Measurements from ENCODE around the gene CPA5. TPM values are rescaled to one million over a fixed set of nuclear protein-coding genes. Genes with fewer than 3 reads are reported as not detected.

The CPA5 gene
- total RNA-seq, 1 experiment from 2014 or later, result not detected

- Histone ChIP-seq H2BK120ac (ENCODE audit: low read depth, low read length, poor library complexity, severe bottlenecking) (no peak overlapping the region), H3T11ph (ENCODE audit: low read length) (no peak overlapping the region), H3K9me3 (ENCODE audit: control insufficient read depth, low read depth, low read length) (no peaks in the 10 kb centered on the region), H3K27ac (ENCODE audit: insufficient read length, low read depth, low read length) (no peak overlapping the region), H2AFZ (ENCODE audit: low read length) (no peak overlapping the region), H4K5ac (ENCODE audit: insufficient read length, low read depth, low read length) (no peak overlapping the region), H3K14ac (ENCODE audit: insufficient read depth, low read length) (no peak overlapping the region), H2BK12ac (ENCODE audit: insufficient read length, low read depth, low read length) (no peak overlapping the region), H3K9ac (ENCODE audit: extremely low read depth, insufficient read length, low read length) (no peak overlapping the region), H2BK15ac (ENCODE audit: low read depth, low read length) (no peak overlapping the region), H2BK5ac (ENCODE audit: insufficient read length, low read length) (no peak overlapping the region), H3K23me2 (ENCODE audit: insufficient read length, low read depth, low read length, poor library complexity, severe bottlenecking) (no peaks in the 10 kb centered on the region), H3K4ac (ENCODE audit: low read depth, low read length) (no peak overlapping the region), H4K91ac (ENCODE audit: insufficient read length, low read depth, low read length) (no peak overlapping the region), H3K27me3 (ENCODE audit: insufficient read depth, low read length) (no peaks in the 10 kb centered on the region), H3K56ac (ENCODE audit: insufficient read length, low read depth, low read length) (no peak overlapping the region), H4K8ac (replicated peaks; ENCODE audit: insufficient read length, low read depth, low read length) (no peak overlapping the region), H4K20me1 (ENCODE audit: control insufficient read depth, insufficient read depth, insufficient read length) (no peaks in the 10 kb centered on the region), H3K4me1 (ENCODE audit: insufficient read depth, low read length) (no peaks in the 10 kb centered on the region; the same call in 1 of the 2 replicates), H3K79me1 (ENCODE audit: insufficient read depth, low read depth, low read length, poor library complexity, severe bottlenecking) (no peaks in the 10 kb centered on the region), H3K79me2 (ENCODE audit: insufficient read depth, low read length) (no peaks in the 10 kb centered on the region), H3K23ac (ENCODE audit: insufficient read length, low read depth, low read length) (no peak overlapping the region), H2BK20ac (ENCODE audit: low read depth, low read length, poor library complexity, severe bottlenecking) (no peak overlapping the region), H2AK5ac (ENCODE audit: insufficient read length, low read length) (no peak overlapping the region), H3K4me2 (ENCODE audit: insufficient read depth, insufficient read length, low read length) (no peak overlapping the region), H3K18ac (ENCODE audit: insufficient read length, low read depth, low read length) (no peak overlapping the region)
- TF ChIP-seq CTCF (conservative IDR thresholded peaks at IDR 0.05), result no peak
- Mint-ChIP-seq H3K9me3 (peaks cover 3 to 5% of the 10 kb centered on the region in 2 experiments; a peak in 3 of 5 replicates), H3K4me1 (peaks cover 25 to 33% of the 10 kb centered on the region in 2 experiments), H3K27me3 (ENCODE audit: low read depth) (no peaks in the 10 kb centered on the region), H3K27ac (no peak overlapping the region; a peak in 1 of 7 replicates), H3K4me3 (no peak overlapping the region; a peak in 1 of 5 replicates), H3K36me3 (ENCODE audit: insufficient read depth in 1 of 3, low read depth in 3 of 3) (peaks cover 0 to 4% (median 0%) of the 10 kb centered on the region in 3 experiments; a peak in 3 of 7 replicates)
- WGBS (ENCODE audit: extremely low coverage, insufficient read length, low lambda C conversion rate), result no CpG with 5 or more reads among the region's 3 CpGs
- DNase-seq, result no peak
These were observed 25.4 kb downstream of the CPA5 start for GRCh38 chr7:130369831-130370550.
